HG03354 (cell line): Measurements from ENCODE around the gene ENTPD1.
A peak's percentile ranks its signal among the peaks of the same experiment; 100 is the strongest.
"Not testable (repeated sequence)": the region's sequence is repeated elsewhere in the genome, so short reads cannot be mapped to it uniquely, and the experiment has no call there.

Source experiments
- ATAC-seq: cut with Tn5 transposase; IDR thresholded peaks from one replicate; pipeline ENCODE4 v1.9.1; 2021; ENCODE audit warnings: mild to moderate bottlenecking; ENCODE audit not compliant: unreplicated experiment, poor library complexity, severe bottlenecking

Gene ENTPD1

GRCh38 chr10:95847007-95847406, 91.0 kb downstream of the ENTPD1 start:
- no peak for ATAC-seq

DNA sequence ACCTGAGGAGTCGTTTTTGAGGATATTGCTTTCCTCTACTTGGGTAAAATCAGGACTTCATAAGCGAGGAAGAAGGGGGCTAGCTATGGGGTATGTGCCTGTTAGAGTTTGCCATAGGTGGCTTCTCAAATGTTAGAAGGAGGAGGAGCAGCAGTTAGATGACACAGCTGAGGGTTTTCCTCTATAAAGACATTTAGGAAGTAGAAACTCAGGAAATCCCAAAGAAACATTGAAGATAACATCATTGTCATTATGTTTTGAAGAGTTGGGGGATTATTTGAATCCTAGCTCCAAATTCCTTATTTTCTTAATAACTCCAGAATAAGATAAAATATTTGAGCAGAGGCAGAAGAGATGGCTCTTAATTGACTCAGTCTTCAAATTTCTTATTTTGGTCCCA, 92.9 kb downstream of the ENTPD1 start:
- ATAC-seq = no peak

DNA sequence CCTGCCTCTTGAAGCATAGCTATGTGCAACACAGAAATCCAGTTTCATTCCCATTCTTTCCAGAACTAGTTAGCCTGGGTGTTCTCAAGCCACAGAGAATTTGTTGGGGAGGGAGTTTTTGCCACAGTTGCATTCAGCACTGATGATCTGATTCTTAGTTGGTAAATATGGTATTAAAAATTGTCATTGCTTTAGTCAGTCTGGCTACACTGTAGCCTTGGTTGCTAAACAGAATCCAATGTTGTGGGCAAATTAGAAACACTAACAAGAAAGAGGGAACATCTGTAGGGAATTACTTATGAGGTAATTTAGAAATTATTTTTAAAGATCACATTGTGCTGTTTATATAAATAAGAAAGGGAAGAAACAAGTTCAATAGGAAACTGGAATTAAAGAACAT, 94.8 kb downstream of the ENTPD1 start:
- no peak for ATAC-seq

GRCh38 chr10:95860166-95860940, 104.4 kb downstream of the ENTPD1 start:
- no peak for ATAC-seq

GRCh38 chr10:95861386-95861785, 105.4 kb downstream of the ENTPD1 start:
- ATAC-seq = no peak

DNA sequence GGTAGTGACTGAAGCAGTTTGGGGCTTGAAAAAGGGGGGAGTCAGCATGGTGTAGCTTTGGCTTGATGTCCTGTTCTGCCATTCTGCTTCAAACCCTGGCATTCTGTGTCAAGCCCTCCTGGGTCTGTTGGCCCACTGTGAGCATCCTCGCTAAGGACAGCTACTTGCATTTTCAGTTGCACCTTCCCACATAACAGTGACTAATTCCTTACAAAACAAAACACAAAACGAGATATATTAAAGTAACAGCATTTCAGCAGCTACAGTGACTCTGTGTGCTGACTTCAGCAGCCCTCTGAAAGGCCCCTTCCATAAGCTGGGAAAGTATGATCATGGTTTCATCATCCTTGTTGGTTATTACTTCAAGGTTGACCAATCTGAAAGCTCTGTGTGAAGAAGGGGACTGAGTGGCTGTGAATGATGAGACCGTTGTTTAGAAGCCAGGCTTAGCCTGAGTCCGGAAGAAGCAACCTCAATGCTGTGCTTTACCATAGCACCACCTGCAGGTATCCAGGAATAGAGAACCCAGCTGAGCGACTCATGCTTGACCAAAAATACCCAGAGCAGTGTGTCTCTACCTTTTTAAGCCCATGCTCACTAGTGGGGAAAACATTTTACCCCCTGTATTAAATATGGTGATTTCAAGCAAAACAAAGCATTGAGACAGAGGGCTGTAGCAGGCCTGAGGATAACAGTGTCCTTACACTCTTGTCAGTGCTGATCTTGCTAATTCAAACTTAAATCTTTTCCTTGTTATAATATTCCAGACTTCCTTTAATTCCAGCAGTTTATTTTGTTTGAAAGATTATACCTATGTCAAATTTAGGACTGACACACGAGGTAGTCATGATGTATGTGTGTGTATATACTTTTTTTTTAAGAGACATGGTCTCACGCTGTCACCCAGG, 109.2 kb downstream of the ENTPD1 start:
- ATAC-seq = peak; percentile 95

GRCh38 chr10:95865814-95866466, 110.0 kb downstream of the ENTPD1 start:
- ATAC-seq = no peak

DNA sequence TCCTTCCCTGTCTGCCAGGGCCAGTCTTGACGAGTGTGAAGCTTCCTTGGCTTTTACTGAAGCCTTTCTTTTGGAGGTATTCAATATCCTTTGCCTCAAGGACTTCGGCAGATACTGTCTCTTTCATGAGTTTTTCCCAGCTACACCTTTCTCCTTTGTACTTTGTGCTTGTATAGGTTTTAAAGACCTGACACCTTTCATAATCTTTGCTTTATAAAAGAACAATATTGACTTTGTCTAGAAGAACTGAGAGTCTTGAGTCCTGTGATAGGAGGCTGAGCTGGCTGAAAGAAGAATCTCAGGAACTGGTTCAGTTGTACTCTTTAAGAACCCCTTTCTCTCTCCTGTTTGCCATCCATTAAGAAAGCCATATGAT, 110.5 kb downstream of the ENTPD1 start:
- ATAC-seq = no peak

- no peak for ATAC-seq
Observed at GRCh38 chr10:95867866-95868265, 111.9 kb downstream of the ENTPD1 start.

DNA sequence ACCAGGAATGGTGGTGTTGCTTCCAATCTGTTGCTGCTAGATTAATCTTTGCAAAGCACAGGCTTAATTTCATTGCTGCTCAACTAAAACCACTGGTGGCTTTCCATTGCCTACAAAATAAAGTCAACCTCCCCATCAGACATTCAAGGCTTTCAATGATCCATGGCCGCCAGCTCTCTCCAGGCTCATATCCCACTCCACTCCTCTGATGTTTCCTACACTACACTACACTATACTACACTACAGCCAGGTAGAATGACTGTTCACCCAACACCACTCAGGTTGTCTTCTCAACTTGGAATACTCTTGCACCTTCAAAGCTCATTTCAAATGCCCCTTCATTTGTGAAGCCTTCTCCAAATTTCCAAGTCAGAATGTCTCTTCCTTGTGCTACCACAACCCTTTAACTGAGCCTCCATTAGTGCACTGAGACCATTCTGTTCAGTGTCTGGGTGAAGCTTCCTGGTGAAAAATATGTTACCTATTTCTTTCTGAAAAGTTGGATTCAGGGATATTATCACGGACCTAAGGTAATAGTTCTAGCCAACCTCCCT, 116.3 kb downstream of the ENTPD1 start:
- ATAC-seq = no peak

DNA sequence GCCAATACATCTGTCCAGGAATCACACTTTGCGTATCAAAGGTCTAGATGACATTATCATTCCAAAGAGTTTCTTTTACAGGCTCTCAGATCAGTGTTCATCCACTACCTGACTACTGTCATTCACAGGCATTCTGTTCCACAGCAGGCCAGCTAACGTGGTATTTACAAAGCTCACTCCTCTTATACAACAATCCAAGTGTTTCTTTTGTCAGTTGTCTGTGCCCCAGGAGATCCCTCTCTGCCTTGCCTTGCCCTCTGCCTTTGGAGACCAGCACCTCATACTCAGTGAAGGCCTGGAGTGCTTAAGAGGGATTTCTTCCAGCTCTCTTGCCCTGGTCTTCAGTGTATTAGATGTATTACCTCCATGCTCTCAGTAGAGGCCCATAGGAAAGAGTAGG, 117.2 kb downstream of the ENTPD1 start:
- ATAC-seq = no peak

DNA sequence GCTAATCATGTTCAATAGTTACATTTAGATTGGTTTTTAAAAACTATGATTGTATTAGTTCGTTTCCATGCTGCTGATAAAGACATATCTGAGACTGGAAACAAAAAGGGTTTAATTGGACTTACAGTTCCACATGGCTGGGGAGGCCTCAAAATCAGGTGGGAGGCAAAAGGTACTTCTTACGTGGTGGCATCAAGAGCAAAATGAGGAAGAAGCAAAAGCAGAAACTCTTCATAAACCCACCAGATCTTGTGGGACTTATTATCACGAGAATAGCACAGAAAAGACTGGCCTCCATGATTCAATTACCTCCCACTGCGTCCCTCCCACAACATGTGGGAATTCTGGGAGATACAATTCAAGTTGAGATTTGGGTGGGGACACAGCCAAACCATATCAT, 117.7 kb downstream of the ENTPD1 start:
- ATAC-seq = no peak

- ATAC-seq = not testable (repeated sequence)
Observed at GRCh38 chr10:95874783-95875182, 118.8 kb downstream of the ENTPD1 start.

DNA sequence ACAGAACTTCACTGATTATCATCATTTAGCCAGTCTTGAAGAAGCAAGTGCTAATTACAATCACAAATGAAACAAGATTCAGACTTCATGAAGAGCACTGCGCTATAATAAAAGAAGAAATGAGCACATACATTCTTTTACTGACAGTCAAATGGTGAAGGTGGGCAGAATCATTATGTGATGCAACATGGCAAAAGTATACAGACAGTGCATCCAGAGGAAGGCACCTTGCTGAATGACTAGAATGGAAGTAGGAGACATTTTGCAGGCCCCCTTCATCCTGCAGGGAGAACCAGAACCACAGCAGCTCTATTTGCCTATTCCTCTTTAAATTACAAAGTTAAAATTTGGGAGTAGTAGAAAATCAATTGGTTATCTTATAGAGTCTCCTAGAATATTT, 120.8 kb downstream of the ENTPD1 start:
- ATAC-seq = no peak

GRCh38 chr10:95877881-95878280, 121.9 kb downstream of the ENTPD1 start:
- ATAC-seq = no peak

DNA sequence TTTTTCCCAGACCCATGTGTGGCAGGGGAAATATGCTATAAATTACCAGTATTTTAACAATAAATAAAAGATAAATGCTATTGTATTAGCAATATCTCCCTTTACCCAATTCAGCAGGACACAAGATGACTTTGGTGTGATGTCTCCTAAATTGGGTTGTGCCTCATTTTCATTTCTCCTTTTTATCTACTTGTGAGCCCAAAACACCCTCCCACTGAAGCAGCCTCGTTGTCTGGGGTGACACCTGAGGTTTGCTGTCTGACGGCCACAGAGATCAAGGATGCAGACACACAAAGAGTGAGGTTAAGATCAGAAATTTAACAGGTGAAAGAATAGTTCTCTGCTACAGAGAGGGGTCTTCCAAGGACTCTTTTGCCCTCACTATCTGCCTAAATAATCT, 124.7 kb downstream of the ENTPD1 start:
- ATAC-seq = no peak

GRCh38 chr10:95881316-95881715, 125.4 kb downstream of the ENTPD1 start:
- ATAC-seq = no peak

- no peak for ATAC-seq
Observed at GRCh38 chr10:95889830-95890229, 133.9 kb downstream of the ENTPD1 start.

GRCh38 chr10:95896071-95896850, 140.3 kb downstream of the ENTPD1 start:
- no peak for ATAC-seq
